ENCODE results near the gene IFITM1. TPM values are rescaled to one million over a fixed set of nuclear protein-coding genes. Genes with fewer than 3 reads are reported as not detected.

Gene IFITM1
- total and polyA plus RNA-seq, 2 donors (not counting 3 experiments of a cell fraction or from before 2014, with no cell fraction given): 11.5 to 24.6 TPM

DNA sequence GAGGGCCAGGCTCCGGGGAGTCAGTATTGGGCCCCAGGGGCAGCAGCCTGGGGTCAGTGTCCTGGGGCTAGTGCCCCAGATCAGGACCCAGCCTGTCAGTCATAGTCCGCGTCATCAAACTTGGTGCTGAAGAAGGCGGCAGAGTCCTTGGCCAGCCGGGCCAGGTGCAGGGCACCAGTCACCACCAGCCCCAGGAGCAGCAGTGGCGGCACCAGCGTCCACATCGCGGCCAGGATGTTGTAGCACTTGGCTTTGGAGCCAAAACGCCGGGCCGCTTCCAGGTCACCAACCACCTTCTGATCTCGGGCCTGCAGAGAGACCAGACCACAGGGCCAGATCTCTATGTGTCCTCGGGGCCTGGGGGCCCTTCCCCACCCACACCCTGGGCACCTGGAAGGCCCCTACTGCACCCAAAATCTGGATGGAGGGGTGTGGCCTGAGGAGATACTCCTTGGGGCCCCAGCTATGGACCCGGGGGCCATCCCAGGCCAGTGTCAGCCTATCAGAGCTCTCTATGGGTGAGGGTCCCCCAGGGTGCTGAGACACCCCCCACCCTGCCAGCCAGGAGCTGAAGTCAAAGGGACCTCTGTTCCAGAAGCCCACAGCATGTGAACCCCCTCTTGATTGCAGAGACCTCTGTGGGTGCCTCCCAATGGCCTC is 15.3 kb upstream of the IFITM1 start:
- ChIA-PET CTCF (no interaction called here), POLR2A (no interaction called here)
- no peak for FAIRE-seq
- Histone ChIP-seq H4K20me1 (replicated peaks; ENCODE audit: control insufficient read depth, extremely low read depth, insufficient read depth, low read length) (no peaks in the 10 kb centered on the region), H3K9me1 (replicated peaks; ENCODE audit: control insufficient read depth, extremely low read depth, insufficient read depth, low read length) (no peaks in the 10 kb centered on the region), H3K4me1 (ENCODE audit: control insufficient read depth, extremely low read depth, insufficient read depth, low read length) (no peaks in the 10 kb centered on the region), H2AFZ (ENCODE audit: low read depth, low read length) (no peak overlapping the region), H3K36me3 (ENCODE audit: control insufficient read depth in 2 of 2, extremely low read depth in 1 of 2, insufficient read depth in 2 of 2, low read length in 2 of 2) (peaks cover 0 to 4% of the 10 kb centered on the region in 2 experiments), H3K27ac (ENCODE audit: insufficient read depth, low read depth, low read length) (no peak overlapping the region), H3K79me2 (ENCODE audit: control insufficient read depth, insufficient read depth, low read length) (no peaks in the 10 kb centered on the region), H3K9me3 (replicated peaks; ENCODE audit: control insufficient read depth, insufficient read depth, low read length) (no peaks in the 10 kb centered on the region), H3K27me3 (ENCODE audit: control insufficient read depth in 2 of 2, insufficient read depth in 2 of 2, low read length in 2 of 2) (peaks cover 3 to 8% of the 10 kb centered on the region in 2 experiments), H3K4me3 (replicated peaks in 1 of 3; ENCODE audit: insufficient read depth in 1 of 3, low read depth in 1 of 3, low read length in 3 of 3) (no peak overlapping the region), H3K4me2 (ENCODE audit: insufficient read depth, low read length) (no peak overlapping the region), H3K9ac (replicated peaks; ENCODE audit: extremely low read depth, insufficient read depth, low read length) (no peak overlapping the region)
- dilution Hi-C loops (cut with MboI; ENCODE audit: extremely low pct_ligation_motif_present, low sequenced_read_pairs): no loop called here
- intact Hi-C loops (cut with micrococcal nuclease): no loop called here
- no peak for DNase-seq (ENCODE audit: low read depth, low spot score)
- TF ChIP-seq GATA2 (IDR thresholded peaks at IDR 0.05; ENCODE audit: insufficient read depth, insufficient read length, low read depth, low read length) (no peak), MYC (IDR thresholded peaks at IDR 0.05; ENCODE audit: low read depth, low read length) (no peak), JUN (IDR thresholded peaks at IDR 0.05; ENCODE audit: borderline replicate concordance, insufficient read depth, insufficient read length, low read depth) (no peak), FOS (IDR thresholded peaks at IDR 0.05; ENCODE audit: borderline replicate concordance, insufficient read depth, low read length) (no peak), EZH2 (IDR thresholded peaks at IDR 0.05; ENCODE audit: borderline replicate concordance, low read depth, low read length, severe bottlenecking) (no peak), POLR2A (IDR thresholded peaks at IDR 0.05; ENCODE audit: low read depth, low read length) (no peak), POLR2AphosphoS5 (IDR thresholded peaks at IDR 0.05; ENCODE audit: insufficient read depth, low read depth, low read length) (no peak)
- TF ChIP-seq, protein P1, sequence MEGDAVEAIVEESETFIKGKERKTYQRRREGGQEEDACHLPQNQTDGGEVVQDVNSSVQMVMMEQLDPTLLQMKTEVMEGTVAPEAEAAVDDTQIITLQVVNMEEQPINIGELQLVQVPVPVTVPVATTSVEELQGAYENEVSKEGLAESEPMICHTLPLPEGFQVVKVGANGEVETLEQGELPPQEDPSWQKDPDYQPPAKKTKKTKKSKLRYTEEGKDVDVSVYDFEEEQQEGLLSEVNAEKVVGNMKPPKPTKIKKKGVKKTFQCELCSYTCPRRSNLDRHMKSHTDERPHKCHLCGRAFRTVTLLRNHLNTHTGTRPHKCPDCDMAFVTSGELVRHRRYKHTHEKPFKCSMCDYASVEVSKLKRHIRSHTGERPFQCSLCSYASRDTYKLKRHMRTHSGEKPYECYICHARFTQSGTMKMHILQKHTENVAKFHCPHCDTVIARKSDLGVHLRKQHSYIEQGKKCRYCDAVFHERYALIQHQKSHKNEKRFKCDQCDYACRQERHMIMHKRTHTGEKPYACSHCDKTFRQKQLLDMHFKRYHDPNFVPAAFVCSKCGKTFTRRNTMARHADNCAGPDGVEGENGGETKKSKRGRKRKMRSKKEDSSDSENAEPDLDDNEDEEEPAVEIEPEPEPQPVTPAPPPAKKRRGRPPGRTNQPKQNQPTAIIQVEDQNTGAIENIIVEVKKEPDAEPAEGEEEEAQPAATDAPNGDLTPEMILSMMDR (IDR thresholded peaks at IDR 0.05; ENCODE audit: extremely low read depth in 1 of 2, insufficient read depth in 1 of 2, low read depth in 1 of 2, low read length in 2 of 2): no peak
- TF ChIP-seq, protein P2, sequence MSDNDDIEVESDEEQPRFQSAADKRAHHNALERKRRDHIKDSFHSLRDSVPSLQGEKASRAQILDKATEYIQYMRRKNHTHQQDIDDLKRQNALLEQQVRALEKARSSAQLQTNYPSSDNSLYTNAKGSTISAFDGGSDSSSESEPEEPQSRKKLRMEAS (IDR thresholded peaks at IDR 0.05; ENCODE audit: insufficient read depth, insufficient read length): no peak
- no TSS peak for BruUV-seq (replicated peaks)
